ENCODE results near the gene POU2F1. TPM values are rescaled to one million over a fixed set of nuclear protein-coding genes. Genes with fewer than 3 reads are reported as not detected.
A peak's percentile ranks its signal among the peaks of the same experiment; 100 is the strongest.

POU2F1 gene
- total and polyA plus RNA-seq, 2 donors (not counting 3 experiments of a cell fraction or from before 2014, with no cell fraction given) = 6.0 to 12.9 TPM

DNA sequence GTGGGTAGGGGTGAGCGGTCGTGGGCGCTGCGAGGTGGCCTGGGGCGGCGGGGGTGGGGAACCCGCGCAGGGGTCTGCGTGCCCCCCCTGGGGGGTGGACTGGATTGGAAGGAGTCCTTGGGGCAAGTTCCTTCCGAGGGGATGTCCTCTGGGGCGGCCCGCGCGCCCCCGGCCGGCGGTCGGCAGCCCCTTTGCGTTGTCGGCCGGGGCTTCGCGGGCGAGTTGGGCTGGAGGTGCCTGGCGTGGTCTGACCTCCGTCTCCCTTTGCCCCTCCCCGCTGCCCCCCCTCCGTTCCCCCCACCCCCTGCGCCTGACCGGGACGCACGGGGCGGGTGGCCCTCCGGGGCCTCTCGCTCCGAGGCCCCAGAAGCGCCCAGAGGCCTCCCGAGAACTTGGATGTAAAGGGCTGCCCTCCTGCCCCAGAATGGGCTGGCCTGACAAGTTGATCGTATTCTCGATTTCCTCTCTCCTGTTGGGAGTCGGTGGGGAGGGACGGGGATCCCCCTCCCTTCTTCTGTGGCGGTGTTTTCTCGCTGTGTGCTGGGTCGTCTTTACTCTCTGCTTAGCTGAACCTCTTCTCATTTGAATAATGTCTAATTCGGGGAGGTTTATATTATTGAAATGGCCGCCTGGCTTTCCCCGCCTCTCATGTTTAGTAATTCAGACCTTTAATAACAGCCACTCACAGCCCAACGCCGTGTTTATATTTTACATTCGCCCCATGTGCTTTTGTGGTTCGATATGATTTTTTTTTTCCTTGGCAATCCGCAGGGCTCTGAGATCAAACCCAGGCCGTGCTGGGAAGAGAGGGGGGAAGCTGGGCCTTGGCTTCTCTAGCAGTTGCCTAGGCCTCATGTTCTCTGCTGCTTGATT is 1.3 kb downstream of the POU2F1 start:
- peaks cover 47% of the 10 kb centered on the region for H3K79me2 ChIP-seq (ENCODE audit: control insufficient read depth, insufficient read depth, low read length)
- POLR2A ChIA-PET = no interaction called here
- H2AFZ ChIP-seq (ENCODE audit: low read depth, low read length) = peak overlapping the region; percentile 69
- peak overlapping the region; percentile 62 for H3K9ac ChIP-seq (replicated peaks; ENCODE audit: extremely low read depth, insufficient read depth, low read length)
- no TSS peak for BruUV-seq (replicated peaks)
- peaks cover 8% of the 10 kb centered on the region for H3K4me1 ChIP-seq (ENCODE audit: control insufficient read depth, extremely low read depth, insufficient read depth, low read length)
- H3K9me1 ChIP-seq (replicated peaks; ENCODE audit: control insufficient read depth, extremely low read depth, insufficient read depth, low read length) = no peaks in the 10 kb centered on the region
- dilution Hi-C loops (cut with MboI; ENCODE audit: extremely low pct_ligation_motif_present, low sequenced_read_pairs) (no loop called here), intact Hi-C loops (cut with micrococcal nuclease) (loop anchor here (2.0 to 5.0 kb wide), 3 partner anchors 330 to 501 kb away; partner anchors contain the start of gene CREG1)
- peak overlapping the region; percentile 53 for H3K27ac ChIP-seq (ENCODE audit: insufficient read depth, low read depth, low read length)
- H4K20me1 ChIP-seq (replicated peaks; ENCODE audit: control insufficient read depth, extremely low read depth, insufficient read depth, low read length) = no peaks in the 10 kb centered on the region
- no peaks in the 10 kb centered on the region for H3K36me3 ChIP-seq (ENCODE audit: control insufficient read depth in 2 of 2, extremely low read depth in 1 of 2, insufficient read depth in 2 of 2, low read length in 2 of 2)
- H3K4me3 ChIP-seq (replicated peaks in 1 of 3; ENCODE audit: insufficient read depth in 1 of 3, low read depth in 1 of 3, low read length in 3 of 3) = peak overlapping the region; percentile 61 to 95 (median 74)
- H3K4me2 ChIP-seq (ENCODE audit: insufficient read depth, low read length) = peak overlapping the region; percentile 81
- DNase-seq (ENCODE audit: low read depth, low spot score) (peak; percentile 81), FAIRE-seq (no peak)
- H3K9me3 ChIP-seq (replicated peaks; ENCODE audit: control insufficient read depth, insufficient read depth, low read length) = no peaks in the 10 kb centered on the region
- TF ChIP-seq JUN (IDR thresholded peaks at IDR 0.05; ENCODE audit: borderline replicate concordance, insufficient read depth, insufficient read length, low read depth) = no peak
- no peak for TF ChIP-seq GATA2 (IDR thresholded peaks at IDR 0.05; ENCODE audit: insufficient read depth, insufficient read length, low read depth, low read length)
- no peak for TF ChIP-seq POLR2AphosphoS5 (IDR thresholded peaks at IDR 0.05; ENCODE audit: insufficient read depth, low read depth, low read length)
- CTCF ChIA-PET = interaction anchor here (0.6 to 1.2 kb wide), 2 partner anchors 155 to 235 kb away, joined by 3 to 4 read pairs; no protein-coding TSS in a partner anchor
- no peaks in the 10 kb centered on the region for H3K27me3 ChIP-seq (ENCODE audit: control insufficient read depth in 2 of 2, insufficient read depth in 2 of 2, low read length in 2 of 2)
